Activated T-cell treated with anti-CD3 and anti-CD28 coated beads, Interleukin-2, amount 50 U/mL, for 48 hours (primary cell): ENCODE data around the gene ECT2L.

Experiments used
- DNase-seq, 2 experiments: peaks; one replicate each; pipeline ENCODE4 v3.0.0-alpha.2; 2020

ECT2L gene

DNA sequence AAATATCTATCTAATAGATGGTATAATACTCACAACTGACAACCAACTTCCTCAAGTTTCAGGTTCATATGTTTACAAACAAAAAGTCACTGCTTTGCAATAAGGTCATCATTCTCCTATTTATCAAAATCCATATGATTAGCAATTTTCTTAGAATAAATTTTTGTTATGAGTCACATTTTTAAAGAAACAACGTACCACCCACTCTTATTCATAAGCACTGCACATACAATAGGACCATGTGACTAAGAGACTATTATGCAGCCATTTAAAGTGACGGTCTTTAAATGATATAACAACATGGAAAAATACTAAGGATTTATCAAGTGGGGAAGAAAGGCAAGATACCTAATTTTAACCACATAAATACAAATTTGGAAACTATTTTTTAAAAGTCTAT is 152.1 kb downstream of the ECT2L start:
- DNase-seq: no peak

DNA sequence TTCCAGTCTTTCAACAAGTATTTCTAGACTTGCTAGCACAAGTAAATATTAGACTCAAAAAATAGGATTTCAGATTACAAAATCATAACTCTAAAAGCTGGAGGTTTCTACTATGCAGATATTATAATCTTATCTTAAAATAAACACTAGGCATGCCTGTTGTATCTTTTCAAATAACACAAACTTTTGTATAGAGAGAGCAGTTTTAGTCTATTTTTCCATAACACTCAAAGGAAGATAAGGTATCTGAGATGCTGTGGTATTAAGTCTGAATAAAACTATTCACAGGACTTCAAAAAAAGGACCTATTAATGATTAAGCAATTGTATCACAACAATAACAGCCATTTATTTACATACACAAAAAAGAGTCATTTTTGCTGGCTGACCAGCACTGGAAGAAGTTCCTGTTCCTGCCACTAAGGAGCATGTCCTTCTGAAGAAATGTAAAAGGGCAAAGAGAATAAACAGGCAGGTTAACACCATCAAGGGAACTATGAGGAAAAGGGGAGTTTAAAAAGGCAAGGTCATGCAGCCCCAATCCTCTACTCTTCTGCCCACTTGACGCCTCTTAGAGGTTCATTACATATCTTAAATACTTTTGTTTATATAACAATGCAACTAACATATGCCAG is 152.8 kb downstream of the ECT2L start:
- no peak for DNase-seq

DNA sequence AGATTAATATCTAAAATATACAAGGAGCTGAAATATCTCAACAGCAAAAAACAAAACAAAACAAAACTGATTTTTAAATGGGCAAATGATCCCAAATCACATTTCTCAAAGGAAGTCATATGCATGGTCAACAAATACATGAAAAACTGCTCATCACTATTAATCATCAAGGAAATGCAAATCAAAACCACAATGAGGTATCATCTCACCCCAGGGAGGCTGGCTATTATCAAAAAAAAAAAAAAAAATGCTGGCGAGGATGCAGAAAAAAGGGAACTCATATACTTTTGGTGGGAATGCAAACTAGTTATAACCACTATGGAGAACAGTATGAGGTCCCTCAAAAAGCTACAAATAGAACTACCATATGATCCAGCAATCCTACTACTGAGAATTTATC is 157.6 kb downstream of the ECT2L start:
- no peak for DNase-seq
